Tibial nerve (tissue), 4 donors: ENCODE results near the gene WNK4. TPM values are rescaled to one million over a fixed set of nuclear protein-coding genes. Genes with fewer than 3 reads are reported as not detected.

Source experiments
- DNase-seq, 2 donors: peaks; one replicate each; pipeline ENCODE4 v3.0.0-alpha.2; 2019; ENCODE audit warnings: low spot score in 2 of 2
- H3K27ac ChIP-seq, 4 donors: fragments of 200-600 bp; sonication (generic) in 3 of 4; one replicate each; pipeline ENCODE4 v1.5.1; 2017 to 2019; ENCODE audit warnings: mild to moderate bottlenecking in 1 of 4
- H3K27me3 ChIP-seq, 2 donors: fragments of 200-600 bp; sonication (generic) in 1 of 2; one replicate each; pipeline versions ENCODE4 v1.5.1 to v1.6.0; 2017 to 2019
- H3K36me3 ChIP-seq, 3 donors: fragments of 200-600 bp; sonication (generic); one replicate each; pipeline ENCODE4 v1.5.1; 2018 to 2019
- H3K4me1 ChIP-seq, 4 donors: fragments of 200-600 bp; sonication (generic) in 3 of 4; one replicate each; pipeline ENCODE4 v1.5.1; 2017 to 2019
- H3K4me3 ChIP-seq, 4 donors: fragments of 200-600 bp; sonication (generic) in 3 of 4; one replicate each; pipeline ENCODE4 v1.5.1; 2017 to 2019; ENCODE audit warnings: mild to moderate bottlenecking in 1 of 4, moderate library complexity in 1 of 4
- H3K9me3 ChIP-seq, 4 donors: fragments of 200-600 bp; sonication (generic) in 3 of 4; one replicate each; pipeline ENCODE4 v1.5.1; 2017 to 2019
- EP300 ChIP-seq, 2 donors: sonication (generic); formaldehyde crosslinking; IDR thresholded peaks; one replicate each; pipeline ENCODE4 v1.6.1; 2017; ENCODE audit warnings: antibody characterized with exemption in 2 of 2, mild to moderate bottlenecking in 1 of 2
- POLR2A ChIP-seq, 2 donors: fragments of 450-650 bp; IDR thresholded peaks; one replicate each; pipeline ENCODE4 v1.6.1; 2017; ENCODE audit warnings: antibody characterized with exemption in 2 of 2, mild to moderate bottlenecking in 2 of 2, moderate library complexity in 2 of 2
- WGBS, 2 donors: methylation state at CpG; one replicate each; pipeline ENCODE4 v1.1.5; 2018; 5-methylcytosine and 5-hydroxymethylcytosine counted together
- total RNA-seq, 4 donors: library from RNA; depleted of rRNA; stranded (reverse); fragments of >200 nt; gene quantifications; one replicate each; pipeline ENCODE4 v1.1.0, GENCODE V29; 2016
- TF ChIP-seq, protein P1 (sequence below), 5 experiments: fragments of 200-600 bp in 3 of 5; fragments of 450-650 bp in 2 of 5; sonication (generic) in 3 of 5; IDR thresholded peaks; one replicate each; pipeline ENCODE4 v1.5.1; 2016 to 2019; ENCODE audit warnings: antibody characterized with exemption in 5 of 5, mild to moderate bottlenecking in 3 of 5, moderate library complexity in 2 of 5

WNK4 gene
- total RNA-seq, 4 donors from 2014 or later: 3.6 to 15.6 (median 9.1) TPM

DNA sequence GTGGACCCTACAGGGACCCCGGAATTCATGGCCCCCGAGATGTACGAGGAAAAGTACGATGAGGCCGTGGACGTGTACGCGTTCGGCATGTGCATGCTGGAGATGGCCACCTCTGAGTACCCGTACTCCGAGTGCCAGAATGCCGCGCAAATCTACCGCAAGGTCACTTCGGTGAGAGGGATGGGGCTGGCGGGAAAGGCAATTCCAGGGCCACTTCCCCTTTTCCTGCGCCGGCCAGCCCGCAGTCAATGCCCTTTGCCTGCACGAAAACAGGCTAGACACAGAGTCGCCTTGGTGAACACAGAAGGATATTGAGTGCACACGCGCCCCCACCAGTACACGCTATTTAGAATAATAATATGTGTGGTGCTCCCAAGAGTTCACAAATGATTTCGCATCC is 4.0 kb downstream of the WNK4 start:
- peaks cover 0 to 56% (median 23%) of the 10 kb centered on the region in 4 donors for H3K4me1 ChIP-seq
- peaks cover 0 to 5% (median 0%) of the 10 kb centered on the region in 3 donors for H3K36me3 ChIP-seq
- H3K27ac ChIP-seq: no peak overlapping the region
- no peak overlapping the region for H3K4me3 ChIP-seq
- 10 to 23% methylated on average over 16 to 25 of the region's 25 CpGs for WGBS, 2 donors
- DNase-seq: no peak
- TF ChIP-seq POLR2A (IDR thresholded peaks at IDR 0.05) (no peak), EP300 (IDR thresholded peaks at IDR 0.05) (no peak)
- TF ChIP-seq, protein P1, sequence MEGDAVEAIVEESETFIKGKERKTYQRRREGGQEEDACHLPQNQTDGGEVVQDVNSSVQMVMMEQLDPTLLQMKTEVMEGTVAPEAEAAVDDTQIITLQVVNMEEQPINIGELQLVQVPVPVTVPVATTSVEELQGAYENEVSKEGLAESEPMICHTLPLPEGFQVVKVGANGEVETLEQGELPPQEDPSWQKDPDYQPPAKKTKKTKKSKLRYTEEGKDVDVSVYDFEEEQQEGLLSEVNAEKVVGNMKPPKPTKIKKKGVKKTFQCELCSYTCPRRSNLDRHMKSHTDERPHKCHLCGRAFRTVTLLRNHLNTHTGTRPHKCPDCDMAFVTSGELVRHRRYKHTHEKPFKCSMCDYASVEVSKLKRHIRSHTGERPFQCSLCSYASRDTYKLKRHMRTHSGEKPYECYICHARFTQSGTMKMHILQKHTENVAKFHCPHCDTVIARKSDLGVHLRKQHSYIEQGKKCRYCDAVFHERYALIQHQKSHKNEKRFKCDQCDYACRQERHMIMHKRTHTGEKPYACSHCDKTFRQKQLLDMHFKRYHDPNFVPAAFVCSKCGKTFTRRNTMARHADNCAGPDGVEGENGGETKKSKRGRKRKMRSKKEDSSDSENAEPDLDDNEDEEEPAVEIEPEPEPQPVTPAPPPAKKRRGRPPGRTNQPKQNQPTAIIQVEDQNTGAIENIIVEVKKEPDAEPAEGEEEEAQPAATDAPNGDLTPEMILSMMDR (IDR thresholded peaks at IDR 0.05): no peak
- H3K9me3 ChIP-seq: no peaks in the 10 kb centered on the region
- H3K27me3 ChIP-seq: peaks cover 0 to 86% of the 10 kb centered on the region in 2 donors

DNA sequence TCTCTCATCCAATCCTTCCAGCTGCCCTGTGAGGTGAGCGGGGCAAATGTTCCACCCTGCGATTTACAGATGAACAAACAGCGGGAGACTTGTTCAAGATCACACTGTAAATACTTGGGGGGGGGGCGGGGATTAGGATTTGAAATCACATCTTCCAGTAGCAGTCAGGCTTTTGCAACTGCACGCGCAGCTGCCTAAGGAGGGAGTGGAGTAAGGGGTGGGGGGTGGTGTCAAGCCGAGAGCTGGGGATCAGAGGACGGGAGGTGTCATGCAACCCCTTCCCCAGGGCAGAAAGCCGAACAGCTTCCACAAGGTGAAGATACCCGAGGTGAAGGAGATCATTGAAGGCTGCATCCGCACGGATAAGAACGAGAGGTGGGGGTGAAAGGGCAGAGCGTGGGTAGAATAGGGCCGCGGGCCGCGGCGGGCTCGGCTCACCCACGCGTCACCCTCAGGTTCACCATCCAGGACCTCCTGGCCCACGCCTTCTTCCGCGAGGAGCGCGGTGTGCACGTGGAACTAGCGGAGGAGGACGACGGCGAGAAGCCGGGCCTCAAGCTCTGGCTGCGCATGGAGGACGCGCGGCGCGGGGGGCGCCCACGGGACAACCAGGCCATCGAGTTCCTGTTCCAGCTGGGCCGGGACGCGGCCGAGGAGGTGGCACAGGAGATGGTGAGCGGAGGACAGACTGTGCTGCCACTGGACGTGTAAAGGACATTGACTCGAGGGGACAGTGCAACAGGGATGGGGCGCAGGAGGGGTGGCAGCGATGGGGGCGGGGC is 4.6 kb downstream of the WNK4 start:
- Histone ChIP-seq H3K27ac (no peak overlapping the region), H3K27me3 (peaks cover 0 to 83% of the 10 kb centered on the region in 2 donors), H3K4me1 (peaks cover 0 to 50% (median 23%) of the 10 kb centered on the region in 4 donors), H3K36me3 (no peaks in the 10 kb centered on the region), H3K9me3 (no peaks in the 10 kb centered on the region), H3K4me3 (no peak overlapping the region)
- TF ChIP-seq, protein P1 (IDR thresholded peaks at IDR 0.05): no peak
- TF ChIP-seq POLR2A (IDR thresholded peaks at IDR 0.05) (no peak), EP300 (IDR thresholded peaks at IDR 0.05) (no peak)
- no peak for DNase-seq
- 19 to 23% methylated on average over 52 of the region's 52 CpGs for WGBS, 2 donors

DNA sequence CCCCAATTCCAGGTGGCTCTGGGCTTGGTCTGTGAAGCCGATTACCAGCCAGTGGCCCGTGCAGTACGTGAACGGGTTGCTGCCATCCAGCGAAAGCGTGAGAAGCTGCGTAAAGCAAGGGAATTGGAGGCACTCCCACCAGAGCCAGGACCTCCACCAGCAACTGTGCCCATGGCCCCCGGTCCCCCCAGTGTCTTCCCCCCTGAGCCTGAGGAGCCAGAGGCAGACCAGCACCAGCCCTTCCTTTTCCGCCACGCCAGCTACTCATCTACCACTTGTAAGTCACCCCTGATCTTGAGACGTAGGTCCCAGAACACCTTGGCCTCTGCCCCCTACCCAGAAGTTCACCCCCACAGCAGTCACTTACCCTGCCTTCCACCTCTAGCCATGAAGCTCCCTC is 6.9 kb downstream of the WNK4 start:
- Histone ChIP-seq H3K9me3 (no peaks in the 10 kb centered on the region), H3K27me3 (peaks cover 0 to 62% of the 10 kb centered on the region in 2 donors), H3K4me3 (no peak overlapping the region), H3K36me3 (no peaks in the 10 kb centered on the region), H3K27ac (no peak overlapping the region), H3K4me1 (peaks cover 0 to 30% (median 14%) of the 10 kb centered on the region in 4 donors)
- WGBS, 2 donors: 79 to 88% methylated on average over 11 of the region's 11 CpGs
- DNase-seq: no peak
- TF ChIP-seq EP300 (IDR thresholded peaks at IDR 0.05) (no peak), POLR2A (IDR thresholded peaks at IDR 0.05) (no peak)
- TF ChIP-seq, protein P1 (IDR thresholded peaks at IDR 0.05): no peak

DNA sequence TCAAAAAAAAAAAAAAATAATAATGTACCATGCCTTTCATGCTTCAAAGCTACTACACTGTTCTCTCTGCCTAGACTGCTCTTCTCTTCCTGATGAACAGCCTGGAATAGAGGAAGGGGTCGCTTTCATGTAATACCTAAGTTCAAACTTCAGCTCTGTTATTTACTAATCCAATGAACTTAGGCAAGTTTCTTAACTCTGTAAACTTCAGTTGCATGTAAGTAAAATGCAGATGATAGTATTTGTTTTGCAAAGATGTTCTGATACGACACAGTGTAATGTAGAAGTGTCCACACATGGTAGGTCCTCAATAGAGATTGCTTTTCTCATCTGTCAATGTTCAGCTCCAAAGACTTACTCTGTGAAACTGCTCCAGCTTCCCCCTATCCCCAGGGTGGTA is 11.5 kb downstream of the WNK4 start:
- DNase-seq: no peak
- TF ChIP-seq EP300 (IDR thresholded peaks at IDR 0.05) (no peak), POLR2A (IDR thresholded peaks at IDR 0.05) (no peak)
- TF ChIP-seq, protein P1 (IDR thresholded peaks at IDR 0.05): no peak
- Histone ChIP-seq H3K4me1 (peaks cover 0 to 11% (median 0%) of the 10 kb centered on the region in 4 donors), H3K4me3 (no peak overlapping the region), H3K9me3 (no peaks in the 10 kb centered on the region), H3K27ac (no peak overlapping the region), H3K36me3 (peaks cover 0 to 27% (median 0%) of the 10 kb centered on the region in 3 donors), H3K27me3 (peaks cover 0 to 15% of the 10 kb centered on the region in 2 donors)
- WGBS, 2 donors: 68 to 74% methylated on average over 2 of the region's 2 CpGs

DNA sequence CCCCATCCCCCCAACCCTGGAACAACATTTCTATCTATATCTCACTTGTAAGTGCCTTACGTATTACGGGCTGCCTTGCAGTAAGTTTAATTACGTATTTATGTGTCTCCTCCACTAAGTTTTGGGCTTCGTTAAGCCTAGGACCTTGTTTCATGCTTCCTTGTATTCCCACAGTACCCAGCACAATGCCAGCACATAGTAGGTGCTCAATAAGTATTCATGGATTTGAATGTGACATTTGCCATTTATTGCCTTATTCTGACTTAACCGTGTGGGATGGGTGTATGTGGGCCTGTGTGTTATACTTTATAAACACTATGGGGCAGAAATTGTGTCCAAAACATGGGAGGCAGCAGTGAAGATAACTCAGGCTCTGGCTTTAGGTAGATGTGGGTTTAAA is 12.1 kb downstream of the WNK4 start:
- no peak for DNase-seq
- 62% methylated on average over 5 of the region's 5 CpGs for WGBS, 2 donors
- Histone ChIP-seq H3K27me3 (peaks cover 0 to 9% of the 10 kb centered on the region in 2 donors), H3K4me1 (peaks cover 0 to 17% (median 4%) of the 10 kb centered on the region in 4 donors), H3K4me3 (no peak overlapping the region), H3K36me3 (peaks cover 0 to 27% (median 0%) of the 10 kb centered on the region in 3 donors), H3K9me3 (no peaks in the 10 kb centered on the region), H3K27ac (no peak overlapping the region)
- no peak for TF ChIP-seq EP300 (IDR thresholded peaks at IDR 0.05)
- TF ChIP-seq, protein P1 (IDR thresholded peaks at IDR 0.05): no peak
- TF ChIP-seq POLR2A (IDR thresholded peaks at IDR 0.05): no peak
